PFSK-1 (cell line): ENCODE data around the gene SEMA3F.

Source experiments
- FOXP2 ChIP-seq: optimal IDR thresholded peaks from 2 replicates; pipeline ENCODE3; 2011; ENCODE audit warnings: borderline replicate concordance, control low read depth, inconsistent platforms; ENCODE audit not compliant: insufficient read depth; ENCODE audit errors: extremely low read length, extremely low read depth
- POLR2AphosphoS5 ChIP-seq: IDR thresholded peaks from 2 replicates; pipeline ENCODE4 v1.6.1; 2012; ENCODE audit warnings: low read depth, mild to moderate bottlenecking, control low read depth, low read length, moderate library complexity
- REST ChIP-seq, 2 experiments: IDR thresholded peaks; 2 replicates each; pipeline versions ENCODE4 v1.6.1 to v1.8.0; 2011 to 2012; ENCODE audit warnings: low read depth in 2 of 2, low read length in 2 of 2, control low read depth in 1 of 2, inconsistent platforms in 1 of 2, mild to moderate bottlenecking in 1 of 2, moderate library complexity in 1 of 2; ENCODE audit not compliant: insufficient read depth in 1 of 2
- SIN3A ChIP-seq: IDR thresholded peaks from 2 replicates; pipeline ENCODE4 v1.6.1; 2012; ENCODE audit warnings: mild to moderate bottlenecking, low read length, moderate library complexity, borderline replicate concordance; ENCODE audit not compliant: insufficient read depth
- TAF1 ChIP-seq: IDR thresholded peaks from 2 replicates; pipeline ENCODE4 v1.6.1; 2012; ENCODE audit warnings: low read length, control low read depth, borderline replicate concordance; ENCODE audit not compliant: insufficient read depth

Gene SEMA3F

DNA sequence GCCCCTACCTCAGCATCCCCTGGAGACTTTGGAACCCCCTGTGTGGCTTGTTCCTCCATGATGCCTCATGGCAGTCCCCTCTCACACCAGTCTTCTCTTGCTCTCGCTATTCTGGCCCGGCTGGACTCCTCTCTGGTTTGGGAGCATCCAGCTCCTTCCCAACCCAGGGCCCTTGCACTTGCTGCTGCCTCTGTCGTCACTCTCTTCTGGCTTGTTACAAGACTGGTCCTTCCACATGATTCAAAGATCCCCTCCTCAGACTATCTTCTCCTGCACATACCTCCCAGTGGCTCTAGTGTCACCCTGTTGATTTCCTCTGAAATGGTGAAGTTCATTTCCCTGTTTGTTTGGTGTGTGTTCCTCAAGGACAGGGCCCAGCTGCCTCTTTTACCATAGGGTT is 74.4 kb downstream of the SEMA3F start:
- TF ChIP-seq REST (IDR thresholded peaks at IDR 0.05; ENCODE audit: insufficient read depth in 1 of 2, low read depth in 2 of 2, low read length in 2 of 2): no peak
- no peak for TF ChIP-seq POLR2AphosphoS5
- TF ChIP-seq TAF1: no peak
- TF ChIP-seq FOXP2: no peak
- TF ChIP-seq SIN3A: no peak

- TF ChIP-seq TAF1 (no peak), SIN3A (no peak), REST (IDR thresholded peaks at IDR 0.05; ENCODE audit: insufficient read depth in 1 of 2, low read depth in 2 of 2, low read length in 2 of 2) (no peak), FOXP2 (no peak), POLR2AphosphoS5 (no peak)
Observed at GRCh38 chr3:50230104-50230793, 75.1 kb downstream of the SEMA3F start.

- TF ChIP-seq REST (IDR thresholded peaks at IDR 0.05; ENCODE audit: insufficient read depth in 1 of 2, low read depth in 2 of 2, low read length in 2 of 2) (no peak), POLR2AphosphoS5 (no peak), SIN3A (no peak)
Observed at GRCh38 chr3:50230794-50231125, 75.6 kb downstream of the SEMA3F start.

GRCh38 chr3:50231581-50231980 is 76.5 kb downstream of the SEMA3F start:
- TF ChIP-seq TAF1 (no peak), REST (IDR thresholded peaks at IDR 0.05; ENCODE audit: insufficient read depth in 1 of 2, low read depth in 2 of 2, low read length in 2 of 2) (no peak), POLR2AphosphoS5 (no peak), SIN3A (no peak), FOXP2 (no peak)

DNA sequence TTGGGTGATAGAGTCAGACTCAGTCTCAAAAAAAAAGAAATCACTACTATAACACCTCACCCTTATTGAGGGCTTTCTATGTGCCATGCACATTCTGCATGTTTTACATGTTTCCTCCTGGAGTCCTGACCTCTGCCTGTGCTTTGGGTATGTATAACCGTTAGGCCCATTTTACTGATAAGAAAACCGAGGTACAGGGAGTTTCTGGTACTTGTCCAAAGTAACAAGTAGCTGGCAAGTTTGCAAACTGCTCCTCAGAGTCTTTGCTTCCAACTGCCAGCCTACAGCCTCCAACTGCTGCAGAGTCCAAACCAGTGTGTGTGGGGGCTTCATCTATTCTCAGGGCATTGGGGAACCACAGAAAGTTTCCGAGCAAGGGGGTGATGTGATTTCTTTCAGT is 77.2 kb downstream of the SEMA3F start:
- TF ChIP-seq FOXP2 (no peak), TAF1 (no peak), REST (IDR thresholded peaks at IDR 0.05; ENCODE audit: insufficient read depth in 1 of 2, low read depth in 2 of 2, low read length in 2 of 2) (no peak), POLR2AphosphoS5 (no peak), SIN3A (no peak)
